ENCODE data around the gene POLR3H.

The POLR3H gene

DNA sequence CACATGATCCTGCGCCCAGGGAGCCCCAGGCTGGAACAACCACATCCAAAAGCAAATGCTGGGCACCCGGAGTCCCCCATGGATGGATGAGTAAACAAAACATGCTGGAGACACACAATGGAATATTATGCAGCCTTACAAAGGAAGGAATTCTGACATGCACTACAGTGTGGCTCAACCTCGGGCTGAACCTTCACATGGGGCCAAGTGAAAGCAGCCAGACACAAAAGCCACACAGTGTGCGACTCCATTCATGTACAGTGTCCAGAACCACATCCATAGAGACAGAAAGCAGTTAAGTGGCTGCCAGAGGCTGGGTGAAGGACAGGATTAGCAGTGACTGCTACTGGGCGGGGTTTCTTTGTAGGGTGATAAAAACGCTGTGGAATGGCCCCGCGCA lies 10.1 kb downstream of the POLR3H start:
- no peak for DNase-seq

DNA sequence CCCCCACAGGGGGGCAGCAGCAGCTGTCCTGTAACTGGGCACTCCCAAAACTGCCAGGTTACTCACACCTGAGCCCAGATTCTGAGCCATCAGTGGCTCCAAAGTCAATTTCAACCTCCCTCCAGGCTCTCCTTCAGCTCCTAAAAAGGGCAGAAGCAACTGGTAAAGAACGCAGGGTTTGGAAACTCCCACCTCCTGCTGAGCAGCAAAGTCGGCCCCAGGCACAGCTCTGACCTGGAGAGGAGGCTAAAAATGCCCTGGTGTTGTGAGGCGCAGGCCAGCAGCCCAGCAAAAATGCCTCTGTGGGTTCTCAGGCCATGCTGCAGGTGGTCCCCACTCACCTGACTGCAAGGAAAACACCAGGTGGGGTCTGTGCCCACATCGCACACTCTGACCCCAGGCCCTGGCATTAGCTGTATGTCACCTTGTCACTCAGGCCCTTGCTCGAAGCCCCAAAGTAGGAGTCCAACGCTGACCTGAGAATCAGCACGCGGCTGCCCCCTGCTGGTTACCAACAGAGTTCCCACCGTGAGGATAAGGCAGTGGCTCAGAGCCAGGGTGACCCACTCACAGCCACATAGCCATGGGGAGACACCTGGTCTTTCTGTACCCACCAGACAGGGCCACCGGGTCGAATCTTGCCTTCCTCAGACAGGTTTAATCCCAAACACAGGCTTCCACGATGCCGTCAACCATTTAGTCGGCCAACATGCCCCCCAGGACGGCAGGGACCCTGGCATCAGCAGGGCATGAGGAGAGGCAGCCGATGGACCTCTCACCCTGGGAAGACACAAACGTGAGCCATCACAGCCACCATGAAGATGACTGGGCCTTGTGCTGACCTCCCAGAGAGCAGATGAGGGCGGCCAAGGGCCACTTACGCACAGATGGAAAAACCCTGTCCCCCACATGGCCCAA lies 11.1 kb downstream of the POLR3H start:
- peak; percentile 80 for DNase-seq

DNA sequence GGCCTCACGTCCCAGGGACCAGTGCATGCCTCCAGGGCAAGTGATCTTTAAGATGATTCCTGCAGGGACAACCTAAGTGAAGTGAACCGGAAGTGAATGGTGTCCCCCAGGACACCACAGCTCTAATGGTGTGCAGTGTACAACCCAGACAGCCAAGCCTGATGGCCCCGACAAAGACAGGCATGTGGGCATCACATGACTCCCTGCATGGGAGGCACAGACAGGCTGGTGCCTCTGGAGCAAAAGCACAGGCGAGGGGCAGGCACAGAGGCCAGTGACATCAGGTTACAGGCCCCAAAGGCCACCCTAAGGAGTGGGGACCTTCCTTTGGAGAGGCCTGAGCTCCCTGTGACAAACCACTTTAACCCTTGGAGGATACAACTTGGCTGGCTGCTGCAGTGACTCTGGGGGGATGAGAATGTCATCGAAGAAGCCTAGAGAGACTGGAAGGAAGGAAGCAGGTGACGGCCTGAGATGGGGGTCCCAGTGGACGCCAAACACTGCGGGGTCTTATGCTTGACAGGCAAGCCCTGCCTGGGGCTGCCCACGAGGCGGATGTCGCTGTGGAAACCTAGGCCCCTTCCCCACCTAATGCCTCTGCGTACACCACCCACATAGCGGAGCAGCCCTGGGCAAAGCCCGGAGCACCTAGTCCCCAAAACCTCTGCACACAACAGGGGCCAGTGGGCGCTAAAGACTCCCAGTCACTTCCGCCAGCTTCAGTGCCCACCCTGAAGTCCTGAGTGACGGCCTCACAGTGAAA lies 12.4 kb downstream of the POLR3H start:
- DNase-seq: no peak

DNA sequence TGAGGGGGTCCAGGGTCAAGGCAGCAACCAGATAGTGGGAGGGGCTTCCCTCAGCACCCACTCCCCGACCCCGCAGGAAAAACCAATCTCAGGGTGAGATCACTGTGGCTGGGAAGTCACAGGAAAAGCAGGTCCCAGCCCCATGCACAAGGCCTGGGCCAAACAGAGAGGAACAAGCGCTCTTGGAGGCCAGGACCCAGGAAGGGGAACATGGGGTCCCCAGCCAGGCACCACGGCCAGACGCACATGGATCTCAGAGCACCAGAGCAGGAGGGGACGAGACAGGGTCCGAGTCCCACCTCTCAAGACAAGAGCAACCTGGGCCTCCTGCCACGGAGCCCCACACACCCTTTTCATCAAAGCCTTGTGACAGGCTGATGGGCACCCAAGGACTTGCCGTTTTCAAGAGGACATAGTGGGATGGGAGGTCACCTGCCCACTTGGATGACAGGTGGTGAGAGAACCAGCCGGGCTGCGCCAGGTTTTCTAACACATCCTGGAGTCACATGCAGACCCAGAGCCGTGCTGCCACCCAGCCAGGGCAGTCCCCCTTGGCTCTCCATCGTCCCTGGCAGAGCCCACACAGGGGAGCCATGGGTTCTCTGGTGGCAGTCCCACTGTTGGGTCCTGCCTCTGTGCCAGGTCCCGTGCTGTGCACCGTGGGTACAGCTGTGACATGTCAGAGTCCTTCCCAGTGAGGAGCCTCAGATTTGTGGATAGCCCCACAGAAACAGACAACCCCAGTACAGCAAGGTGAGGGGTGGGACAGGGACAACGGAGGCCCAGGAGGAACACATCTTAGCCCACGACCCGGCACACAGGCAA lies 13.2 kb downstream of the POLR3H start:
- DNase-seq: no peak

DNA sequence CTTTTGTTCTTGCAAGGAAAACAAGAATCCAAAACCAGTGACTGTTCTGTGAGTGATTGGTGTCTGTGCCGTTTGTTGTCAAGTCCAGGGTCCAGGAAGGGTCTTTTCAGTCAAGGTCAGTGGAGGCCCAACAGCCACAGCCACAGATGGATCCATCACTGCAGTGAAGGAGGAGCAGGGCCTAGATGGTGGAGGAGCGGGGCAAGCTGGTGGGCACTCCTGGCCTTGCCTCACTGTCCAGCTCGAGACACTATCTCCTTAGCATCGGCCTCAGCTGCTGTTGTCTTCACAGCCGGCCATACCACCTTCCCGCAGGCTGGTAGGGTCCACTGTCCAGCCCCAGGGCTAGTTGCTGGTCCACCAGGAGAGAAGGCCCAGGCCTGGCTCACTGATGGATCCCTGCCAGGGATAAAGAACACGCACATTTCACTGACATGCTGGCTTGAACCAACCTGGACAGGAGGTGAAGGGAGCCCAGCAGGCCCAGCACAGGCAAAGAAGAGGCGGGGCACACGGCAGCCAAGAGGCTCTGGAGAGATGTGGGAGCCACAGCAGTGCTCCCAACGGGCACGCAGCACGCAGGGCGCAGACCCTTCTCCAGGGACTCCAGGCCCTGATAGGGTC lies 15.2 kb downstream of the POLR3H start:
- no peak for DNase-seq

DNA sequence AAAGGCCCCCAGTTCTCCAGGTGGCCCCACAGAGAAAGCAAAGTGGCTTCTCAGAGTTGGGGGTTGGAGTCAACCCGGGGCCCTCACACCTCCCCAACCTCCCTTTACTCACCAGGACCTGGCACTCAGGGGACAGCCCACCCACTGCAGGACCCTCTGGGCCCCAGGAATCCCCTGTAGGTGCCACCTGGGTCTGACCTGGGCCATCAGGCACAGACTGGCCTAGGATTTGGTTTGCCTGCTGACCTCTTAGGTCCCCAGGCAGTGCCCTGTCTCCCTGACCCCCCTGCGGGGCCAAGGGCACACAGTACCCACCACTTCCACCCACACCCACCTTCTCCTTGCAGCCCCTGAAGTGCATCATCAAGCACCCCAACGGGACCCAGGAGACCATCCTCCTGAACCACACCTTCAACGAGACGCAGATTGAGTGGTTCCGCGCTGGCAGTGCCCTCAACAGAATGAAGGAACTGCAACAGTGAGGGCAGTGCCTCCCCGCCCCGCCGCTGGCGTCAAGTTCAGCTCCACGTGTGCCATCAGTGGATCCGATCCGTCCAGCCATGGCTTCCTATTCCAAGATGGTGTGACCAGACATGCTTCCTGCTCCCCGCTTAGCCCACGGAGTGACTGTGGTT lies 16.0 kb downstream of the POLR3H start:
- DNase-seq: no peak

DNA sequence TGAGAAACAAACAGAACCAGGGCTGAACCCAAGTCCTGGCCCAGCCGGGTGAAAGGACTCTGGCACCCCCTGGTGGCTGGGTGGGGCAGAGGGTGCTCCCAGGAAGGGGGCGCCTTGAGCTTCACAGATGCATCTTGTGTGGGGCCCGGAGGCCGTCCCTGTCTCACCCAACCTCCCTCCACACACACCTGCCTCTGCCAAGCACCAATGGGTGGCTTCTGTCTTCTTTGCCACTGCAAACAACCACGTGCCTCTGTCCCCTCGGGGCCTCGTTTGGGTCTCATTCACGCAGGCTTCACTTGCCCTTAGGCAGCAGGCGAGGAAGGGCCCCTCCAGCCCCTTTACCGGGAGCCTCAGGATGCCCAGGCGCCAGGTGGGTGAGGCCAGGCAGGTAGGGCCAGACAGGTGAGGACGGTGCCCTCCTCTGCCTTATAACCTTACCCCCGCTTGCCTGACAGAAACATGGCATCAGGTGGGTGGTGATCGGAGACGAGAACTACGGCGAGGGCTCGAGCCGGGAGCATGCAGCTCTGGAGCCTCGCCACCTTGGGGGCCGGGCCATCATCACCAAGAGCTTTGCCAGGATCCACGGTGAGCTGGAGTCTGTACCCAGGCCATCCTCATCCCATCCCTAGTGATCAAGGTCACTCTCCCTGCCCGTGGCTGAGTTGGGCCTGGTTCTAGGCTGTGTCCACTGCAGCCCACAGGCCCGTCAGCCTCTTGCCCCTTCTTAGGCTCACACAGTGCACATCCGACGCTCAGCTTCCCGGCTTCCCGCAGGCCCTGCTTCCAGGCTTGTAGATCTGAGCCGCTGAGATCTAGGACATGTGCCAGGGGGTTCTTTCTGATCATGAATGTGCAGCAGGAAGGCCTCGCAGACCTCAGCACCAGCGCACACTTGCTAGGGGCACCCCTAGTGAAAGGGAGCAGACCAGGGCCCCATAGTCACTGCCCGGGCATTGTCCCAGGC lies 17.2 kb downstream of the POLR3H start:
- DNase-seq: peak; percentile 77

DNA sequence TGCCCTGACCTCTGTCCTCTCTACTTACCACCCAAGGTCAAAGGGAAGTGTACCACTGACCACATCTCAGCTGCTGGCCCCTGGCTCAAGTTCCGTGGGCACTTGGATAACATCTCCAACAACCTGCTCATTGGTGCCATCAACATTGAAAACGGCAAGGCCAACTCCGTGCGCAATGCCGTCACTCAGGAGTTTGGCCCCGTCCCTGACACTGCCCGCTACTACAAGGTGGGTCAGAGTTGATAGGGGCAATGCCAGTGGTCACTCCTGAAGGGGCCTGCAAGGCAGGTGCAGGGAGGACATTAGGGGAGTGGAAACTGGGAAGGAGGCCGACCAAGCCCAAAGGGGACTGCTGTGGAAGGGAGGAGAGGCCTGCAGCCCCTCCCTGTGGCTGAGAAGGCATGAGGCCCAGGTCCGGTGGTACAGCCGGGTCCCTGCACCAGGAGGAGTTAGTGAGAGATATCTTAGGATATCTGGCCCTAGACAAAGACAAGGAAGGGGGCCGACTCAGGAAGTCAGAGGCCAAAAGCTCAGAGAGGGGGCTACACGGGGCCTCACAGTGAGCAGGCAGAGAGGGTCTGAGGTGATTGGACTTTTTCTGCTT lies 17.9 kb downstream of the POLR3H start:
- no peak for DNase-seq

DNA sequence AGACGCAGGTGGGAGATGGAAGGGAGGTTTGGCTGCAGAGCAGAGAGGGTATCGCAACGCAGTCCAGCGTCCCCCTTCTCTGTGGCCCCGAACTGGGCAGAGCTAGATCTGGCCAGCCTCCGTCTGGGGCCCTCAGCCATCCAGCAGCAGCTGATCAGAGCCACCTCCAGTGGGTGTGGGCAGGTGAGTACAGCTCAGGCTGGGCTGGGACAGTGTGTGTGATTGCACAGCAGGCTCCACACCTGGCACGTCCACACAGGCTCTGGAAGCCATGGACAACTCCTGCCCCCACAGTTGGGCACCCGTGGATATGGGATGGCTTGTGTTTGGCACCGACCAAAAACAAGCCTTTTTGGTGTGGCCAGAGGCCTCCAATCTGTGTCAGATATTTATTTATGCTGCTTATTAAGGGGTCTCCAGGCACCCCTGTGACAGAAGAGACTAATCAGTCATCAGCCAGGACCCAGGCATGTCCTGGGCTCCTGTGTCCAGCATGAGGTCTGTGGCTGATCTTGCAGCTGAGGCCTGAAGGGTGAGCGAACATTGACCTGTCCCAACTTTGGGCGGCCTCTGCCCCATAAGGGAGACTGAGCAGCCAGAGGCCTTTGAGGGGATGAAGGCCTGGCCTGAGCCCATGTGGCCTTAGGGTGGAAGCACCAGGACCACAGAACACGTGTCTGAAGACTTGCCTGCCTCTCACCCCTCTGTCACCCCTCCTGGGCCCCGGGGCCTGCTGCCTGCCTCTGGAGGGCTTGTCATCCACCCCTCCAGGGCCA lies 18.6 kb downstream of the POLR3H start:
- no peak for DNase-seq

DNA sequence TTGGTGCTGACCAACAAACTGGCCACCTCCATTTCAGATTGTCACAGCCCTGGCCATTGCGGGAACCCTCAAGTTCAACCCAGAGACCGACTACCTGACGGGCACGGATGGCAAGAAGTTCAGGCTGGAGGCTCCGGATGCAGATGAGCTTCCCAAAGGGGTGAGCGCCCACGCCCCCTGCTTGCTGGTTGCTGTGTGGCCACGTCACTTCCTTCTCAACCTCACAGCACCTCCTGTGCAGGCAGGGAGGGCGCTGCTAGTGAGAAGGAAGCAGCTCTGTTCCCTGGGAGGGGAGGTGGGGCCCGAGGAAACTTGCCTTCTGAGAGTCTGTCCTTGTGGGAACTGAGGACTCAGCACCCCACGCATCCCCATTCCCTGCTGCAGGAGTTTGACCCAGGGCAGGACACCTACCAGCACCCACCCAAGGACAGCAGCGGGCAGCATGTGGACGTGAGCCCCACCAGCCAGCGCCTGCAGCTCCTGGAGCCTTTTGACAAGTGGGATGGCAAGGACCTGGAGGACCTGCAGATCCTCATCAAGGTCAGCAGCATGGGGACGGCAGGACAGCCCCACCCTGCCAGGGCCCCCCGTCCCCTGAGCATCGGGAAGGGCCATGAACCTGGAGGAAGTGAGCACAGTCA lies 19.3 kb downstream of the POLR3H start:
- peak; percentile 79 for DNase-seq

DNA sequence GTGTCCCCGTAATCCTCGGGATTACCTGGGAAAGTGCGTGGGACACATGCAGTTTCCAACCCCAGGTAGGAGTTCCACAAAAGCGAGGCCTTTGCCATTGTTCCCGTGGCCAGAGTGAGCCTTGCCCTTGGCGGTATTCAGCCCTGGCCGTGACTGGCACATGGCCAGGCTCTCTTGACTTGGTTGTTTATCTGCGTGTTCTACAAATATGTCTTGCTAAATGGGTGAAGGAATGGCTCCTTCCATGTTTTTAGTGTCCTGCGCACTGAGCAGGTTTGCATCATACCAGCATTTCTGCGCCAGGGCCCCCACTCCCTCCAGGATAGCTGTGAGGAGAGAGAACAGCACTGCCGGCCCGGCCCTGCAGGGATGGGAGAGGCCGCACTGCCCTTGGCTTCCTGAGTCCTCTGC lies 20.0 kb downstream of the POLR3H start:
- no peak for DNase-seq

DNA sequence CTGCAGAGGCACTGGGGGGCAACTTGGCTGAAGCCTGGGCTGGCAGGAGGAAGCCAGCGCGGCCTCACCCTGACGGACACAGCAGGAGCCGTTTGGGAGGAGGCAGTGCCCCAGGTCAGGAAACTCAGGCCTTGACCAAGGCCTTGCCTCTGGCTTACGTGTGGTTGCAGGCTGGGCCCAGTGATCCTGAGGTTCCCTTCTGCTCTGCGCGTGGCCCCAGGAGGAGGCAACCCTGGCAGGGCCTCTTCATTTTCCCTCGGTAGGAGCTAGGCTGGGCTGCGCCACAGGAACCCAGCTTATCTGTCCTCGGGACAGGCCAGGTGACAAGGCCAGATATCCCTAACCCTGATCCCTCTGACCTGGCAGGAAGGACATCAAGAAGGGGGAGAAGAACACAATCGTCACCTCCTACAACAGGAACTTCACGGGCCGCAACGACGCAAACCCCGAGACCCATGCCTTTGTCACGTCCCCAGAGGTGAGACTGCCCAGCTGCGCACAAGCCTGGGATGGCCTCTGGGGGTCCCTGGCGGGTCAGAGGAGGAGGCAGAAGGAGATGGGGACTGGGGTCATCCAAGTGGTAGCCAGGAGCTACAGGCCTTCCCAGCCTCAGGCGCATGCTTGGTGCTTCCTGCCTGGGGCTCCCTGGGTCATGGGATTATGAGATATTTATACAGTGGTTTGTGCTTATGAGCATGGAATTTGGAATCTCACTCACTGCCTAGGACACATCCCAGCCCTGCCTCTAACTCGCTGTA lies 20.6 kb downstream of the POLR3H start:
- no peak for DNase-seq

DNA sequence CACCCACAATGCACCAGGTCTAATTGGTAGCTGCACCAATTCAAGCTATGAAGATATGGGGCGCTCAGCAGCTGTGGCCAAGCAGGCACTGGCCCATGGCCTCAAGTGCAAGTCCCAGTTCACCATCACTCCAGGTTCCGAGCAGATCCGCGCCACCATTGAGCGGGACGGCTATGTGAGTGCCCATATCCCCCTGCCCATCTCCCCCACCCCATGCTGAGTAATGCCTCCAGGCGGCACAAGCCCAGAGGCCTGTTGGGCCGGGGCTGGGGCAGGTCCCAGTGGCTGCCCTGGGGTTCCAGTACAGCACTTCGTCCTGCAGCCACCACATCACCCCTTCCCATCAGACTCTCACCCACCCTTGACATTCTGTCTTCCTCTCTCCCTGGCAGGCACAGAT lies 21.5 kb downstream of the POLR3H start:
- no peak for DNase-seq

DNA sequence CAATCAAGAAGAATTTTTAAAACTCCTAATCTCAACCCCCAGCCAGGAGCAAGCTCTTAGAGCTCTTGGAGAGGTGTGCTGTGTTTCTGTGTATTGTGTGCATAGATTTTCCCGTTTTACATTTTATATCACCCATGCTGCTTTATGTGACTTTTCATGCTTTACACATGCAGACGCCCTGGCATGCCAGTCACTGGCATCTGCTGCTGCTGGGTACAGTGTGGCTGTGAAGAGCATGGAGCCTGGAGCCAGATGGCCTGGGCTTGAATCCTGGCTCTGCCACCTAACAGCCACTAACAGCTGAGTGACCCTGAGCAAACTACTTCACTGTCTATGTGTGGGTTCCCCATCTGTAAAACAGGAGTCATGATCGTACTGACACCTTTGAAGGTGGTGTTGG lies 23.1 kb downstream of the POLR3H start:
- DNase-seq: no peak

DNA sequence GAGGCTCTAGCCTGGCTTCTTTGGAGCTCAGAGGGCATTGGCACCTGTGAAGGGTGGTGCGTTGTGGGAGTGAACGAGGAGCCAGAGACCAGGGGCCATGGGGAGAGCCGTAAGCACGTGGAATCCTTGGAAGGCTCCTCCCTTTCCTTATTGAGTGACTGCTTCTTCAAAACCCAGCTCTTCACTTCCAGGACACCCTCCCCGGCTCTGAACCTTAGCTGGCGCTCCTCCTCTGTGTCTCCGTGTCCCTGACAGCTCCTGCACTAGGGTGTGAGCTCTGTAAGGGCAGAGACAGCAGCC lies 26.3 kb downstream of the POLR3H start:
- no peak for DNase-seq

DNA sequence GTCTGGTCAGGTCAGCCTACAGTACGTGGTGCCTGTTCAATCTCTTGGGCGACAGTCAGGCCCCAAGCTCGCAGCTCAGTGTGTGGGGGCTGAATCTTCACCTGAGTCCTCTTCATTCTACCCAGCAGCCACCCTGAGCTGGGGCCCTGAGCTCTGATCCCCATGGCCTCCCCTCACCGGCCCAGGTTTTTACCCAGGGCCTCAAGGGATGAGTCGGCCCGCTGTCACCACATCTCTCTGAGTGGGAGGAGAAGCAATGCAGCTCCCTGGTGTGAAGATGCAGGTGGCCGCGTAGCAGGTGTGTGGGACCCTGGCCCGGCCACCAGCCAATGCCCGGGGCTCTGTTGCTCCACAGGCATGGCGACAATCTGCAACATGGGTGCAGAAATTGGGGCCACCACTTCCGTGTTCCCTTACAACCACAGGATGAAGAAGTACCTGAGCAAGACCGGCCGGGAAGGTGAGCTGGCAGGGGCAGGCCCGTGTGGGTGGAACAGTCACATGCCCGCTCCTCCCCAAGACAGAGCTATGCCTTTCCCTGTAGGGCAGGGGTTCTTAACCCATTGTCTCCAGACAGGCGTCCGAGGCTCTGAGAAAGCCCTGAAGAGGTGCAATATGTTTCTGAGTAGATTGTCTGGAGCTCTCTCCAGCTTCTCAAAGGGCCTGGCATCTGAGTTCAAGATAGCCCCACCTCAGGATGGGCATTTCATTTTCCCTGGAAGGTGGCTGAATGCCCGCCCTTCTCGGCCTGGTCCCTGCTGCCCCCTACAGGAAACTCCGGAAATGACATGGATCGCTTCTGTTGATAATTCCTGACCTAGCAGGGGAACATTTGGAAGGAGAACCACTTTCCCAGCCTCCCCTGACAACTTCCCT lies 26.9 kb downstream of the POLR3H start:
- DNase-seq: peak; percentile 60

DNA sequence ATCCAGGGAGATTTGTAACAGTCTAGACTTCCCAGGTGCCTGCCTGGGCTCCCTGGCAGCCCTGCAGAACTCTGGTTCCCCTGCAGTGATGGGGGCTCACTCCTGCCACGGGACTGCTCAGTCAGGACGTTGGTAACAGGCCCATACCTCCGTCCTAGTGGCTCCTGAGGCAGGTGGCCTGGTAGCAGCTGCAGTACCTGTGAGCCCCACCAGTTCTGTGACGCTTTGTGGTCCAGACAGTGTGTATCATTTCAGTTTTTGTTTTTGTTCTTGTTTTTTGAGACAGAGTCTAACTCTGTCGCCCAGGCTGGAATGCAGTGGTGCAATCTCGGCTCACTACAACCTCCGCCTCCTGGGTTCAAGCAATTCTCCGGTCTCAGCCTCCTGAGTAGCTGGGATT lies 27.8 kb downstream of the POLR3H start:
- no peak for DNase-seq

DNA sequence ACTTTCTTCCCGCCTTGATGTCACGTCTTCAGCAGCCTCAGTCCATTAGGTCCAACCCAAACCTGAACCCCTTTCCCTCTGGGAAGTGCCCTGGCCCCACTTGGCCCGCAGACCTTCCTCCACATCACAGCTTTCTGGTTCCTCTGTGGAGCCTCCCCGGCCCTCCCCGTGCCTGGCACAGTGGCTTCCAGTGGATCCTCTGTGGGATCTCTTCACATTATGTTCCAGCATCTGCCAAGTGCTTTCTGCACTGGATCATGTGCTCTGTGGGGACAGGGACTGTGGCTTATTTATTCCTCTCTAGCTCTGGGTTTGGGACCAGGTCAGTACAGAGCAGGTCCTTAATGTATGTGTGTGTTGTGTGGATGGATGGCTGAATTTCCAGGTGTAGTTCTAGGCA lies 30.9 kb downstream of the POLR3H start:
- no peak for DNase-seq

All from CD4-positive, alpha-beta T cell treated with Interleukin-17A for 4 hours (primary cell).